Ishikawa (cell line): ENCODE results near the gene VCX.

ENCODE experiments used
- CEBPB ChIP-seq: IDR thresholded peaks from 2 replicates; pipeline ENCODE4 v1.6.1; 2012
- CREB1 ChIP-seq: IDR thresholded peaks from 2 replicates; pipeline ENCODE4 v1.6.1; 2012; ENCODE audit warnings: low read depth
- EGR1 ChIP-seq: IDR thresholded peaks from 2 replicates; pipeline ENCODE4 v1.6.1; 2012
- EP300 ChIP-seq: IDR thresholded peaks from 2 replicates; pipeline ENCODE4 v1.6.1; 2012; ENCODE audit warnings: borderline replicate concordance
- NFIC ChIP-seq: IDR thresholded peaks from 2 replicates; pipeline ENCODE4 v1.6.1; 2012
- RAD21 ChIP-seq: IDR thresholded peaks from 2 replicates; pipeline ENCODE4 v1.6.1; 2012; ENCODE audit warnings: low read depth
- REST ChIP-seq: IDR thresholded peaks from 2 replicates; pipeline ENCODE4 v1.6.1; 2012; ENCODE audit warnings: low read depth, mild to moderate bottlenecking
- TAF1 ChIP-seq: IDR thresholded peaks from 2 replicates; pipeline ENCODE4 v1.6.1; 2012; ENCODE audit warnings: low read depth, mild to moderate bottlenecking
- TCF12 ChIP-seq: IDR thresholded peaks from 2 replicates; pipeline ENCODE4 v1.6.1; 2012; ENCODE audit warnings: low read depth
- TEAD4 ChIP-seq: IDR thresholded peaks from 2 replicates; pipeline ENCODE4 v1.6.1; 2012
- USF1 ChIP-seq: IDR thresholded peaks from 2 replicates; pipeline ENCODE4 v1.6.1; 2012
- YY1 ChIP-seq: IDR thresholded peaks from 2 replicates; pipeline ENCODE4 v1.6.1; 2012; ENCODE audit warnings: low read depth
- ZBTB7A ChIP-seq: IDR thresholded peaks from 2 replicates; pipeline ENCODE4 v1.6.1; 2012; ENCODE audit warnings: low read depth
- TF ChIP-seq, protein P1 (sequence below): IDR thresholded peaks from 2 replicates; pipeline ENCODE4 v1.6.1; 2012

GRCh38 chrX:7798327-7798726 is 44.6 kb upstream of the VCX start:
- TF ChIP-seq USF1, result no peak
- TF ChIP-seq TCF12, result no peak
- TF ChIP-seq, protein P1, sequence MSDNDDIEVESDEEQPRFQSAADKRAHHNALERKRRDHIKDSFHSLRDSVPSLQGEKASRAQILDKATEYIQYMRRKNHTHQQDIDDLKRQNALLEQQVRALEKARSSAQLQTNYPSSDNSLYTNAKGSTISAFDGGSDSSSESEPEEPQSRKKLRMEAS, result no peak
- no peak for TF ChIP-seq TAF1
- no peak for TF ChIP-seq ZBTB7A
- no peak for TF ChIP-seq REST
- TF ChIP-seq RAD21, result no peak
- no peak for TF ChIP-seq EGR1
- TF ChIP-seq NFIC, result no peak
- TF ChIP-seq EP300, result no peak
- TF ChIP-seq CEBPB, result no peak
- TF ChIP-seq CREB1, result no peak
- no peak for TF ChIP-seq TEAD4
- TF ChIP-seq YY1, result no peak
